ENCODE measurements around the gene AQP2. TPM values are rescaled to one million over a fixed set of nuclear protein-coding genes. Genes with fewer than 3 reads are reported as not detected.
"Not testable (repeated sequence)": the region's sequence is repeated elsewhere in the genome, so short reads cannot be mapped to it uniquely, and the experiment has no call there.

AQP2 gene
- total RNA-seq, 1 donor from 2014 or later: not detected

GRCh38 chr12:49975318-49975761 is 24.8 kb downstream of the AQP2 start:
- ATAC-seq (peak; percentile 2), DNase-seq (ENCODE audit: low spot score) (no peak)
- intact Hi-C loops (cut with DNase I): no loop called here

DNA sequence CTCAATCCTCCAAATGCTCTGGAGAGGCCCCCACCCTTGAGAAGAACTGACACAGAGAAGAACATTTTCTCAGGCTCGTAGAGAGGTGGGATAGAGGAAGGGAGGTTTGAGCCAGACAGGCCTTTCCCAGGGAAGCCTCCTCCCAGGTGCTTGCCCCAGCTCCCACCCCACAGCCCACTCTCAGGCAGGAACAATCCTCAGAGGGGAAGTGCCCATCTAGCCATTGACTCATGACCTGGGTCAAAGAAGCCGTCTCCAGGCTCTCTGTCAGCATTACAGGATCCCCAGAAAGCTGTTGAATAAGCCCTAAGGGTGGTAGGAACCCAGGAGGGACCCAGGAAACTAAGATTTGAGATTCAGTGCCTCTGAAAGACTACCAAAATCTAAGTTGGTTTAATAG is 26.0 kb downstream of the AQP2 start:
- ATAC-seq (no peak), DNase-seq (ENCODE audit: low spot score) (no peak)
- intact Hi-C loops (cut with DNase I): no loop called here

- intact Hi-C loops (cut with DNase I): no loop called here
- no peak for ATAC-seq
- no peak for DNase-seq (ENCODE audit: low spot score)
Measured at GRCh38 chr12:49978125-49978524, 27.6 kb downstream of the AQP2 start.

- intact Hi-C loops (cut with DNase I): no loop called here
- no peak for DNase-seq (ENCODE audit: low spot score)
- no peak for ATAC-seq
Measured at GRCh38 chr12:49979016-49979586, 28.6 kb downstream of the AQP2 start.

DNA sequence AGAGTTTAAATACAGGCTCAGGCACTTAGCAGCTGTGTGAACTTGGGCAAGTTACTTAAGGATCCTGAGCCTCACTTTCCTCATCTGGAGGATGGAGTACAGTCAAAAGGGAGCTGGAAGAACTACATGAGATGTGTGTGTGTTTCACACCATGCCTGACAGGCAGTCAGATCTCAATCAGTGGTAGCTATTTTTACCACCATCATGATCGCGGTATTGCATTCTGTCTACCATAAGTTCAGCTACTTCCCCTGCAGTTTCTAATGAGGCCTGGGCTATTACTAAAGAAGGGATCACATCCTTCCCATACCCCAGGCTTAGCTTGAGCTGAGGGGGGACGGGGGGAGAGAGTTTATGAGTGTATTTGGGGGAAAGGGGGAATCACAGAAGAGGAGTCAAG is 29.3 kb downstream of the AQP2 start:
- no peak for DNase-seq (ENCODE audit: low spot score)
- intact Hi-C loops (cut with DNase I): no loop called here
- no peak for ATAC-seq

GRCh38 chr12:49980501-49981349 is 30.2 kb downstream of the AQP2 start:
- intact Hi-C loops (cut with DNase I): no loop called here
- DNase-seq (ENCODE audit: low spot score) (no peak), ATAC-seq (no peak)

DNA sequence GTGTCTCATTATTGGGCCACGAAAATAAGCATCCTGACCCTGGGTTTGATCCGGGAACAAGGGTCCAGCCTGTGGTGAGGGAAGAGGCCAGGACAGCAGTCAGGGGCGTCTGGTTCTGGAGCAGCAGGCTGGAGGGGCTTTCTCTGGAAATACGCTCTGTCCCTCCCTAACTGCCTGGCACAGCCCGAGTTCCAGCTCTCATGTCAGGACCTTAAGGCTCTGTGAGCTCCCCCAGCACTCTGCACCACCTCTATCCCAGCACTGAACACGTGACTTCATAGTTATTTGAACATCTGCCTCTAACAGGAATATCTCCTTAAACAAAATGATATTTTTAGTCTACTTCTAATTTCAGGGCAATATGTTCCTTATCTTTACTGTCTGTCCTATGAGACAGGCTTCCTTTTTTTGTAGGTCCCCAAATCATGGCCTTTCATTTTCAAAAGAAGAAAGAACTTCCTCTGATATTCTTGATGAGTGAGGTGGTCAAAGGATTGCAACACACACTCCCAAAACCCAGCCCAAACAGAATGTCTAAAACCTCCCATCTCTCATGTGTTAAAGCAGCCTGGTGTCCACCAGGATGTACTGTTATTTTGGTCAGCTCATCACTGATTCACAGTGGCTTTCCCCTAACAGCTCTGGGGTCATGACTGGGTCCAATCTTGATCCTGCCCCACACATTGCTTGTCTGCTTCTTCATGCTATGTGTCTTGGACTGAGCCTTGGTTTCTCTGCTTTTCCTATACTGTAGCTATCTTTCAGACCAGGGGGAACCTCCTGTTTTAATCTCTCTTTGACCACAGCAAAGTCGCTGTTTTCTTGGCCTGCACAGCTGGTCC is 31.9 kb downstream of the AQP2 start:
- peak; percentile 51 for ATAC-seq
- no peak for DNase-seq (ENCODE audit: low spot score)
- intact Hi-C loops (cut with DNase I): no loop called here

GRCh38 chr12:49983892-49984291 is 33.4 kb downstream of the AQP2 start:
- intact Hi-C loops (cut with DNase I): no loop called here
- ATAC-seq: peak; percentile 46
- no peak for DNase-seq (ENCODE audit: low spot score)

DNA sequence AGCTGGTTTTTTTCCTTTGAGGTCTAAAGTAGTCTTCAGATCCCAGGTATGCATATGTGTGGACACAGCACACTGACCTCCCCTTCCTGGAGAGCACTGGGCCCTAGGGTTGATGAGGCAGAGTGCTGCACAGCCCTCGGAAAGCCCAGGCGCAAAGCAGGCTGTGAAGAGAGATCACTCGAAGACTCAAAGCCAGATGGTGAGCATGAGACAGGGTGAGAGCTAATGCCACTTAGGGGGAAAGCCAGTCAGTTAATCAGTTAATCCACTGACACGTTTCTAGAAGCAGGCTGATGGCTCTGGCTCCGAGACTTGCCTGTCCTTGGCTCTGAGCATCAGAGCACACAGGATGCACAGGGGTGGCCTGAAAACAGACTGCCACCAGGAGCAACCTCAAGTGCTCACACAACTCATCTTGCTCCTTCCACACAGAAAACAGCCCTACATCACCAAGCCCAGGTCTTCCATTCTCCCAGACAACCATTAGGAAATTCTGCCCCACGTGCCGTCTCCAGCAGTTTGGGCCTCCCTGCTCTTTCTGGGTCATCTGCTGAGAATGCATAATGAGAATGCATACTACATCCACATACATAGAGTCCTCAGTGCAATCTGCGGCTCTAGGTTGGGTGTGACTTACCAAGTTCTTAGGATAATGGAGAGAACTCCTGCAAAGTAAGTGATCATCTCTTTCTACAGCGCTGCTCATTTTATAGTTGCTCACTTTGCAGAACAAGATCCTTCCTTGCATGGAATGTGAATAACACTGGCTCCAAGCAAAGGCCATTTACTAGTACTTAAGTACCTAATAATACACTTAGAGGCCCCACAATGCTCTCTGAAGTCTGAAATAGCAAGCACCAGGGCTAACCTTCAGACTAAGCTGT is 34.2 kb downstream of the AQP2 start:
- ATAC-seq (no peak), DNase-seq (ENCODE audit: low spot score) (no peak)
- intact Hi-C loops (cut with DNase I): no loop called here

DNA sequence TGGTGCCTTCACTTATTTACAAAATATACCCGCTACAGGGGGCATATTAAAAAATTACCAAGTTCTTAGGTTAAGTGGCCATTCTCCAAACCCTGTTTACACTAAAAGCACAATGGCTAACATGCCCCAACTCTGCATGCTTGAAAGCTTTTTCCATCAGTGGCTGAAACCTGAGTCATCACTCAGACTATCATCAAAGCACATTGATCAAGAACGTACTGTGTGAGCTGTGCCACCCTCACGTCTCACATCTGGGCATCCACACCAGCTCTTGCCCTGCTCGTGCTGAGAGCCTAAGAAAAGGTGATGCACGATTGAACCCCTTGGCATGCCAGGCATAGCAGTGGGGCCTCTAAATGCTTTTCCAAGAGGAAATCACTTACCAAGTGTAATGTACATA is 35.4 kb downstream of the AQP2 start:
- intact Hi-C loops (cut with DNase I): no loop called here
- no peak for ATAC-seq
- no peak for DNase-seq (ENCODE audit: low spot score)

GRCh38 chr12:49986476-49986875 is 35.9 kb downstream of the AQP2 start:
- intact Hi-C loops (cut with DNase I); ATAC-seq; DNase-seq (ENCODE audit: low spot score): not testable (repeated sequence)

GRCh38 chr12:49987625-49988303 is 37.2 kb downstream of the AQP2 start:
- no peak for DNase-seq (ENCODE audit: low spot score)
- ATAC-seq: no peak
- intact Hi-C loops (cut with DNase I): no loop called here

DNA sequence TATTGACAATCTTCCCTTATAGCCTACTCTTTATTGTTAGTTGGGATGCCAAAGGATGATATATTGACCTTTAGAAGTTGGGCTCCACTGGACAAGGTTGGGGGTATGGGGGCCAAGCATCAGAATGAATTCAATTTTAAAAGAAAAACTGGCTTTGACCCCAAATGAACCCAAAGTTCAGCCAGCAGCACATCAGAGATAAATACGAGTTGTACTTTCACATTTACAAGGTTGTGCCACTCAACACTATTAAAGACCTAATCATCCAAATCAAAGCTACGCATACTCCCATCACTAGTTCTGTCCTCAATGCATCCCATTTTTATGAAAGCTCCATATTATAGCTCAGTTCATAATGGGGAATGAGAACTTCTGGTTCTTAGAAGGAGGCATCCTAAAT is 38.9 kb downstream of the AQP2 start:
- intact Hi-C loops (cut with DNase I); ATAC-seq; DNase-seq (ENCODE audit: low spot score): not testable (repeated sequence)

GRCh38 chr12:49990273-49990672 is 39.7 kb downstream of the AQP2 start:
- intact Hi-C loops (cut with DNase I): no loop called here
- DNase-seq (ENCODE audit: low spot score): no peak
- ATAC-seq: no peak

GRCh38 chr12:49998453-49998852 is 47.9 kb downstream of the AQP2 start:
- no peak for DNase-seq (ENCODE audit: low spot score)
- no peak for ATAC-seq
- intact Hi-C loops (cut with DNase I): no loop called here

DNA sequence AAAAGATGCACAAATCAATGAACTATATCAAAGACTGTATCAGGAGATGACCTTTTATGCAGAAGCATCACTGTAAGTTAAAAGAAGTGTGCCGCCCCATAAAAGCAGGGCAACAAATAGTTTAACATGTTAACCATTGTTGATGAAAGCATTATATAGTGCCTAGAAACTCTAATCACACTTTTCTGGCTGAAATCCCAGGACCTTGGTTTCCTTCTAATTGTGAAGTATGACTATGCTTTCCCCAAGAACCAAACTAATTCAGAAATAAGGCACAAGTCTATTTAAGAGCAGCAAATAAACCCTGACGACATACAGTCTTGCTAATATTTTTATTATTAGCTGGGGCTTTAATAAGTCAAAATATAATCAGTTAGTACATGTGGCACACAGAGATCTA is 53.1 kb downstream of the AQP2 start:
- intact Hi-C loops (cut with DNase I): no loop called here
- DNase-seq (ENCODE audit: low spot score) (no peak), ATAC-seq (no peak)

DNA sequence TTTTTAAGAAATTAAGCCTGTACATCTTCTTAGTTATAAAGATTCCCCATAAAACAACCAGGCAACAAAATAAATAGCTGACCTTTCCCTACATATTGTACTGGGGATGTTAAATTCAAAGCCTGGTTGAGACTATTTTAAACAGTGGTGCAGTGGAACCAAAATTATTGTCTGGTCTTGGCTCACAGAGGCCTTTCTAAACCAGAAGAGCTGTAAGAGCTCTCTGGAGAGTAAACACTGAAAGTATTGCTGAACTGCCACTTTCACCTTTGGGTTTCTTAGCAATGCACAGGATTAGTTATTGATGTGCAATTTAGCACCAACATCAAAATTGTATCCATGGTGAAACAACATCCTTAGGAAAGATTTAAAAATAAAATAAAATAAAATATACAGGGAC is 54.2 kb downstream of the AQP2 start:
- intact Hi-C loops (cut with DNase I): no loop called here
- DNase-seq (ENCODE audit: low spot score) (no peak), ATAC-seq (no peak)

- DNase-seq (ENCODE audit: low spot score) (no peak), ATAC-seq (no peak)
- intact Hi-C loops (cut with DNase I): no loop called here
Measured at GRCh38 chr12:50005175-50005574, 54.6 kb downstream of the AQP2 start.

Measured in sciatic nerve (tissue), 2 donors.